Activated naive CD8-positive, alpha-beta T cell treated with anti-CD3 and anti-CD28 coated beads, Interleukin-2, amount 50 U/mL, for 24 hours (primary cell): ENCODE measurements around the gene STRN4.
A peak's percentile ranks its signal among the peaks of the same experiment; 100 is the strongest.

Experiments
- ATAC-seq: fragments of 150-1000 bp; cut with Tn5 transposase; one replicate; pipeline ENCODE4 v1.10.0; 2021
- DNase-seq: peaks from one replicate; pipeline ENCODE4 v3.0.0; 2021
- H3K27ac Mint-ChIP-seq: one replicate; pipeline ENCODE4 v1.8.0; 2021; ENCODE audit warnings: mild to moderate bottlenecking, mixed read lengths
- H3K27me3 Mint-ChIP-seq: one replicate; pipeline ENCODE4 v1.8.0; 2021; ENCODE audit warnings: mixed read lengths
- H3K36me3 Mint-ChIP-seq: one replicate; pipeline ENCODE4 v1.8.0; 2021; ENCODE audit warnings: low read depth, mixed read lengths
- H3K4me1 Mint-ChIP-seq: one replicate; pipeline ENCODE4 v1.8.0; 2021; ENCODE audit warnings: mixed read lengths
- H3K4me3 Mint-ChIP-seq: one replicate; pipeline ENCODE4 v1.8.0; 2021; ENCODE audit warnings: mild to moderate bottlenecking, moderate library complexity, mixed read lengths
- H3K9me3 Mint-ChIP-seq: one replicate; pipeline ENCODE4 v1.8.0; 2021; ENCODE audit warnings: mixed read lengths

Gene STRN4

GRCh38 chr19:46726971-46727501, 19.2 kb downstream of the STRN4 start:
- Mint-ChIP-seq H3K36me3 (peaks cover 39% of the 10 kb centered on the region), H3K4me1 (peaks cover 27% of the 10 kb centered on the region), H3K27ac (no peak overlapping the region), H3K4me3 (no peak overlapping the region), H3K9me3 (no peaks in the 10 kb centered on the region), H3K27me3 (no peaks in the 10 kb centered on the region)
- no peak for DNase-seq
- ATAC-seq, result no peak

- ATAC-seq, result no peak
- Mint-ChIP-seq H3K27me3 (no peaks in the 10 kb centered on the region), H3K9me3 (no peaks in the 10 kb centered on the region), H3K4me1 (peaks cover 23% of the 10 kb centered on the region), H3K27ac (no peak overlapping the region), H3K36me3 (peaks cover 37% of the 10 kb centered on the region), H3K4me3 (no peak overlapping the region)
- no peak for DNase-seq
Measured at GRCh38 chr19:46726551-46726950, 19.7 kb downstream of the STRN4 start.

- Mint-ChIP-seq H3K9me3 (no peaks in the 10 kb centered on the region), H3K4me3 (no peak overlapping the region), H3K27ac (no peak overlapping the region), H3K27me3 (no peaks in the 10 kb centered on the region), H3K36me3 (peaks cover 35% of the 10 kb centered on the region), H3K4me1 (peaks cover 17% of the 10 kb centered on the region)
- ATAC-seq (no peak), DNase-seq (no peak)
Measured at GRCh38 chr19:46725859-46726393, 20.3 kb downstream of the STRN4 start.

- no peak for ATAC-seq
- Mint-ChIP-seq H3K9me3 (no peaks in the 10 kb centered on the region), H3K36me3 (peaks cover 39% of the 10 kb centered on the region), H3K27ac (no peak overlapping the region), H3K27me3 (no peaks in the 10 kb centered on the region), H3K4me3 (no peak overlapping the region), H3K4me1 (peaks cover 16% of the 10 kb centered on the region)
- DNase-seq, result no peak
Measured at GRCh38 chr19:46725036-46725820, 21.0 kb downstream of the STRN4 start.

- H3K9me3 Mint-ChIP-seq, result no peaks in the 10 kb centered on the region
- no peaks in the 10 kb centered on the region for H3K27me3 Mint-ChIP-seq
- H3K36me3 Mint-ChIP-seq, result peaks cover 40% of the 10 kb centered on the region
- H3K27ac Mint-ChIP-seq, result no peak overlapping the region
- peaks cover 17% of the 10 kb centered on the region for H3K4me1 Mint-ChIP-seq
- H3K4me3 Mint-ChIP-seq, result no peak overlapping the region
- ATAC-seq (no peak), DNase-seq (no peak)
Measured at GRCh38 chr19:46724468-46724867, 21.8 kb downstream of the STRN4 start.

- Mint-ChIP-seq H3K27me3 (no peaks in the 10 kb centered on the region), H3K4me3 (no peak overlapping the region), H3K9me3 (no peaks in the 10 kb centered on the region), H3K36me3 (peaks cover 33% of the 10 kb centered on the region), H3K27ac (no peak overlapping the region), H3K4me1 (peaks cover 21% of the 10 kb centered on the region)
- no peak for DNase-seq
- no peak for ATAC-seq
Measured at GRCh38 chr19:46723471-46723870, 22.8 kb downstream of the STRN4 start.

- Mint-ChIP-seq H3K4me1 (peaks cover 25% of the 10 kb centered on the region), H3K27me3 (no peaks in the 10 kb centered on the region), H3K9me3 (no peaks in the 10 kb centered on the region), H3K36me3 (peaks cover 32% of the 10 kb centered on the region), H3K27ac (no peak overlapping the region), H3K4me3 (no peak overlapping the region)
- DNase-seq (no peak), ATAC-seq (no peak)
Measured at GRCh38 chr19:46723023-46723461, 23.2 kb downstream of the STRN4 start.

- no peak for DNase-seq
- no peak for ATAC-seq
- peaks cover 30% of the 10 kb centered on the region for H3K4me1 Mint-ChIP-seq
- H3K4me3 Mint-ChIP-seq, result no peak overlapping the region
- peaks cover 31% of the 10 kb centered on the region for H3K36me3 Mint-ChIP-seq
- no peaks in the 10 kb centered on the region for H3K9me3 Mint-ChIP-seq
- no peaks in the 10 kb centered on the region for H3K27me3 Mint-ChIP-seq
- H3K27ac Mint-ChIP-seq, result no peak overlapping the region
Measured at GRCh38 chr19:46722421-46723022, 23.7 kb downstream of the STRN4 start.

- Mint-ChIP-seq H3K36me3 (peaks cover 30% of the 10 kb centered on the region), H3K9me3 (no peaks in the 10 kb centered on the region), H3K4me1 (peaks cover 30% of the 10 kb centered on the region), H3K27me3 (no peaks in the 10 kb centered on the region), H3K27ac (no peak overlapping the region), H3K4me3 (no peak overlapping the region)
- ATAC-seq (no peak), DNase-seq (no peak)
Measured at GRCh38 chr19:46722004-46722380, 24.3 kb downstream of the STRN4 start.

- Mint-ChIP-seq H3K4me3 (no peak overlapping the region), H3K9me3 (no peaks in the 10 kb centered on the region), H3K27ac (no peak overlapping the region), H3K36me3 (peaks cover 27% of the 10 kb centered on the region), H3K4me1 (peaks cover 30% of the 10 kb centered on the region), H3K27me3 (no peaks in the 10 kb centered on the region)
- DNase-seq (no peak), ATAC-seq (no peak)
Measured at GRCh38 chr19:46721269-46722003, 24.8 kb downstream of the STRN4 start.

- ATAC-seq (no peak), DNase-seq (no peak)
- no peak overlapping the region for H3K27ac Mint-ChIP-seq
- peaks cover 21% of the 10 kb centered on the region for H3K36me3 Mint-ChIP-seq
- H3K9me3 Mint-ChIP-seq, result no peaks in the 10 kb centered on the region
- H3K27me3 Mint-ChIP-seq, result no peaks in the 10 kb centered on the region
- peaks cover 30% of the 10 kb centered on the region for H3K4me1 Mint-ChIP-seq
- no peak overlapping the region for H3K4me3 Mint-ChIP-seq
Measured at GRCh38 chr19:46720503-46721239, 25.6 kb downstream of the STRN4 start.

GRCh38 chr19:46719629-46720502, 26.4 kb downstream of the STRN4 start:
- Mint-ChIP-seq H3K4me1 (peaks cover 36% of the 10 kb centered on the region), H3K27ac (no peak overlapping the region), H3K9me3 (no peaks in the 10 kb centered on the region)

GRCh38 chr19:46718934-46719622, 27.2 kb downstream of the STRN4 start:
- no peaks in the 10 kb centered on the region for H3K27me3 Mint-ChIP-seq
- ATAC-seq (no peak), DNase-seq (no peak)
- H3K27ac Mint-ChIP-seq, result peak overlapping the region; percentile 90
- peak overlapping the region; percentile 93 for H3K4me3 Mint-ChIP-seq
- no peaks in the 10 kb centered on the region for H3K9me3 Mint-ChIP-seq
- peaks cover 38% of the 10 kb centered on the region for H3K4me1 Mint-ChIP-seq
- H3K36me3 Mint-ChIP-seq, result peaks cover 13% of the 10 kb centered on the region

More at GRCh38 chr19:46719629-46720502, 26.4 kb downstream of the STRN4 start:
- no peak for DNase-seq
- Mint-ChIP-seq H3K36me3 (peaks cover 18% of the 10 kb centered on the region), H3K27me3 (no peaks in the 10 kb centered on the region), H3K4me3 (no peak overlapping the region)
- no peak for ATAC-seq
